ENCODE data around the gene ZNF195. TPM values are rescaled to one million over a fixed set of nuclear protein-coding genes. Genes with fewer than 3 reads are reported as not detected.
"Not testable (repeated sequence)": the region's sequence is repeated elsewhere in the genome, so short reads cannot be mapped to it uniquely, and the experiment has no call there.

Gene ZNF195
- total RNA-seq, 2 donors from 2014 or later, result 7.8 to 9.6 TPM

DNA sequence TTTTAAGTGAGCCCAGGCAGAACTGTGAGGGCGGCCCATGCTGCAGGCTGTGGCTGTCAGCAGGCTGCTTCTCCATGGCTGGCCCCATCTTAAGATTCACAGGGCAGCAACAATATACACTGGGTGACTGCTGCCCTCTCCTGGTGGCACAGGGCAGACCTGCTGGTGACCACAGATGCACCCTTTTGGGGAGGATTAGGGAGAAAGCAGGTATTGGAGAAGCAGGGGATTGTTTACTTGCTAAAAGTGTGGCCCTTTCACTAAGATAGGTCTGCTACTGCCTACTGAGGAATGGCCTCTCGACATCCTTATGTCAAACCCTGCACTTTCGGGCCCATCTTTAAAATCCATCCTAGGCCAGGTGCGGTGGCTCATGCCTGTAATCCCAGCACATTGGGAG, 38.1 kb upstream of the ZNF195 start:
- not testable (repeated sequence) for H3K9me3 ChIP-seq; H3K27me3 ChIP-seq; H3K27ac ChIP-seq; DNase-seq (ENCODE audit: low spot score); H3K36me3 ChIP-seq; H3K4me1 ChIP-seq; H3K4me3 ChIP-seq
- TF ChIP-seq, protein P1, sequence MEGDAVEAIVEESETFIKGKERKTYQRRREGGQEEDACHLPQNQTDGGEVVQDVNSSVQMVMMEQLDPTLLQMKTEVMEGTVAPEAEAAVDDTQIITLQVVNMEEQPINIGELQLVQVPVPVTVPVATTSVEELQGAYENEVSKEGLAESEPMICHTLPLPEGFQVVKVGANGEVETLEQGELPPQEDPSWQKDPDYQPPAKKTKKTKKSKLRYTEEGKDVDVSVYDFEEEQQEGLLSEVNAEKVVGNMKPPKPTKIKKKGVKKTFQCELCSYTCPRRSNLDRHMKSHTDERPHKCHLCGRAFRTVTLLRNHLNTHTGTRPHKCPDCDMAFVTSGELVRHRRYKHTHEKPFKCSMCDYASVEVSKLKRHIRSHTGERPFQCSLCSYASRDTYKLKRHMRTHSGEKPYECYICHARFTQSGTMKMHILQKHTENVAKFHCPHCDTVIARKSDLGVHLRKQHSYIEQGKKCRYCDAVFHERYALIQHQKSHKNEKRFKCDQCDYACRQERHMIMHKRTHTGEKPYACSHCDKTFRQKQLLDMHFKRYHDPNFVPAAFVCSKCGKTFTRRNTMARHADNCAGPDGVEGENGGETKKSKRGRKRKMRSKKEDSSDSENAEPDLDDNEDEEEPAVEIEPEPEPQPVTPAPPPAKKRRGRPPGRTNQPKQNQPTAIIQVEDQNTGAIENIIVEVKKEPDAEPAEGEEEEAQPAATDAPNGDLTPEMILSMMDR (IDR thresholded peaks at IDR 0.05), result peak in 1 of 2 donors; percentile 63

DNA sequence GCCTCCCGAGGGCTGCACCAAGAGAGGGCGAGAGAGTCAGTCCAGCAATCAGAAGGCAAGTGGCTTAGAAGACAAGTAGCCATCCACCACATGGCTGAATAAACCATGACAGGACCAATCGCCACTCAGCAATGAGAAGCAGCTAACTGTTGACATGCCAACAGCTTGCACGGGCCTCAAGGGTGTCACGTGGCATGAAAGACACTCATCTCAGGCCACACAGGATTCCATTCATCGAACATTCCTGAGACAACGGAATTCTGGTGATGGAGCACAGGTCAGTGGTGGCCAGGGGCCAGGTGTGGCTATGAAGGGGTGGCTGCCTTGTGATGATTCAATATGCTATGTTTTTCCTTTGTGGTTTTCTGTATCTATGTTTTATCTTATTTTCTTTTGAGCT, 36.4 kb upstream of the ZNF195 start:
- H3K4me3 ChIP-seq; H3K27me3 ChIP-seq; H3K27ac ChIP-seq; DNase-seq (ENCODE audit: low spot score); H3K36me3 ChIP-seq; H3K9me3 ChIP-seq; H3K4me1 ChIP-seq: not testable (repeated sequence)

DNA sequence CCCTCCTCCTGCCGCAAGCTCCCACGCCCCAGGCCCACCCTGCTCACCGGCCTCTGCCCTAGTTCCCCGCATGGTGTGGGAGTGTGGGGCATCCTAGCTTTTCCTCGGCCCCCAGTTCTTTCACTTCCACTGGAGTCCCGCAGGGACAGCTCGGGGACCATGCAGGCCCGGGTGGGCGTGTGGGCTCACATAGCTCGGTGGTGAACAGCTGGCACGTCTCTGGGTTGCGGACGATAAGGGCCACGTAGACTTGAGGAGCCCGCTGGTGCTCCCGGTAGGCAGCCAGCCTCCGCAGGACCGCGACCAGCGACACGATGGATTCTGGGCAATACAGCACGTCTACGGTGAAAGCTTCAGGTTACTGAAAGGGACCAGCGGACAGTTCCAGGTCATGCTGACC, 34.7 kb upstream of the ZNF195 start:
- not testable (repeated sequence) for H3K4me1 ChIP-seq; H3K36me3 ChIP-seq; H3K9me3 ChIP-seq; H3K27ac ChIP-seq; DNase-seq (ENCODE audit: low spot score); H3K4me3 ChIP-seq; H3K27me3 ChIP-seq

DNA sequence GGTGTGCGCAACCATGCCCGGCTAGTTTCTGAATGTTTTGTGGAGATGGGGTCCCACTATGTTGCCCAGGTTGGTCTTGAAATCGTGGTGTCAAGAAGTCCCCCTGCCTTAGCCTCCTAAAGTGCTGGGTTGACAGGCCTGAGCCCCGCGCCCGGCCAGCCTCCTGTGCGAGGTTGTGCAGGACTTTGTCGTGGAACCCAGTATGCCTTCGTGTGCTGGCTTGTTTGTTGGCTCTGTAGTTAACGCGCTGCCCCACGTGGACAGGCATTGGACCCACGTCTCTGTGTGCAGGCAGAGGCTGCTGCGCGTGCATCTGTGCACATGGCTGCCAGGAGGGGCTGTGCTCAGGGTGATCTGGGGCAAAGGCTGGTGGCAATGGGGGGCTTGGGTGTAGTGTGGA, 33.9 kb upstream of the ZNF195 start:
- DNase-seq (ENCODE audit: low spot score), result no peak
- Histone ChIP-seq H3K4me3 (no peak overlapping the region), H3K9me3 (no peaks in the 10 kb centered on the region), H3K36me3 (no peaks in the 10 kb centered on the region), H3K27ac (no peak overlapping the region), H3K27me3 (no peaks in the 10 kb centered on the region), H3K4me1 (no peaks in the 10 kb centered on the region)
- TF ChIP-seq, protein P1 (IDR thresholded peaks at IDR 0.05), result no peak

DNA sequence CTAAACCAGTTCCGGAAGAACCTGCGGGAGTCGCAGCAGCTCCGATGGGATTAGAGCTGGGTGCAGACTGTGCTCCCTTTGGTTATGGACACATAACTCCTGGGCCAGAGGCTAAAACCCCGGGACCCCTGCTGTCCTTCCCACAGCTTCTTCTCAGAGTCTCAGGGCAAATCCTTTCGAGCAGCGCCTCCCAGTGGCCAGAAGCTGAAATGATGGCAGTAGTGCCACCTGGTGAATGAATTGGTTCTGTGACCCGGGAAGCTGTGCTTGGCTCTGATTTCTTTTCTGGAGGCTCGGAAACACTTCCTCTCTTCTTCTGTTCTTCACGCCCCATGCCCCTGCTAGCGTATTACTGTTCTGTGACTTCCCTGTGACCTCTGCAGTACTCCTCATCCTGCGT, 29.8 kb upstream of the ZNF195 start:
- not testable (repeated sequence) for H3K4me3 ChIP-seq, H3K9me3 ChIP-seq, H3K27ac ChIP-seq, H3K36me3 ChIP-seq, H3K4me1 ChIP-seq, H3K27me3 ChIP-seq
- TF ChIP-seq, protein P1 (IDR thresholded peaks at IDR 0.05), result peak; percentile 69 to 78
- DNase-seq (ENCODE audit: low spot score), result peak; percentile 69

DNA sequence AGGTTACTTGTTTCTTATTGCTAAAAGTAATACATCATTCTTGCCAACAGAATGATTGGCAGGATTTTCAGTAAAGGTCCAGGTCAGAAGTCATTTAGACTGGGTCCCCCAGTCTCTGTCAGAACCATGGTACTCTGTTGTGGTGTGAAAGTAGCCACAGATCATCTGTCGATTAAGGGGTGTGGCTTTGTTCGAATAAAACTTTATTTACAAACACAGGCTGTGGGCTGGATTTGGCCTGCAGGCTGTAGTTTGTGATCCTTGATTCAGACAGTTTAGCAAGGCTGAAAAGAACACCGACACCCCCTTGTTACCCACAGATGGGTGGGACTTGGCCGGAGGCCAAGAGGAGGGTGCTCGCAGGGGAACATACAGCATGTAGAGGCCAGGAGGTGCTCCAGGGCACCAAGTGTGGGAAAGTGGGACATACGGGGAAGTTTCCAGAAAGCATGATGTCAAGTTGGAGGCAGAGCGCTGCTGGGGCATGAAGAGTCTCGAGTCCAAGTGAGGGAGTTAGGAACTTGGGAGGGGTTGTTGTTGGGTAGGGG, 29.2 kb upstream of the ZNF195 start:
- not testable (repeated sequence) for H3K36me3 ChIP-seq; H3K27ac ChIP-seq; H3K9me3 ChIP-seq; DNase-seq (ENCODE audit: low spot score); H3K27me3 ChIP-seq; H3K4me3 ChIP-seq; H3K4me1 ChIP-seq

DNA sequence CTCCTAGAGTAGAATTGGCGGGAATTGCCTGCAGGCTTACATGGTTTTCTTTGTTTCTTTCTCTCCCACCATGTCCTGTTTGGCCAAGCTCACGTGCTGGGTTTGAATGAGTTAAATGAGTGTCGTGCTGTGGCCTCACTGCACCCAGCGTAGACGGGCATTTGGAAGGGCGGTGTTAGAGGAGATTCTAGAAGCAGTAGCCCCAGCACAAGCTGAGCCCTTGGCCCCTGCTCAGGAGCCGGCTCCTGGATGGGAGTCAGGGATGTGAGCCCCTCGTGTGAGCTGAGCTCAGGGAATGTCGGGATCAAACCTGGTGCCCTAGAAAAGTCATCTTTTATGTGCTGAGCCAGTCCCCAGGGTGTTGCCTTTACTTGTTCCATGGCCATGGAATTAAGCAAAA, 28.0 kb upstream of the ZNF195 start:
- H3K9me3 ChIP-seq; H3K27ac ChIP-seq; H3K27me3 ChIP-seq; H3K4me3 ChIP-seq; H3K36me3 ChIP-seq; H3K4me1 ChIP-seq; DNase-seq (ENCODE audit: low spot score): not testable (repeated sequence)

DNA sequence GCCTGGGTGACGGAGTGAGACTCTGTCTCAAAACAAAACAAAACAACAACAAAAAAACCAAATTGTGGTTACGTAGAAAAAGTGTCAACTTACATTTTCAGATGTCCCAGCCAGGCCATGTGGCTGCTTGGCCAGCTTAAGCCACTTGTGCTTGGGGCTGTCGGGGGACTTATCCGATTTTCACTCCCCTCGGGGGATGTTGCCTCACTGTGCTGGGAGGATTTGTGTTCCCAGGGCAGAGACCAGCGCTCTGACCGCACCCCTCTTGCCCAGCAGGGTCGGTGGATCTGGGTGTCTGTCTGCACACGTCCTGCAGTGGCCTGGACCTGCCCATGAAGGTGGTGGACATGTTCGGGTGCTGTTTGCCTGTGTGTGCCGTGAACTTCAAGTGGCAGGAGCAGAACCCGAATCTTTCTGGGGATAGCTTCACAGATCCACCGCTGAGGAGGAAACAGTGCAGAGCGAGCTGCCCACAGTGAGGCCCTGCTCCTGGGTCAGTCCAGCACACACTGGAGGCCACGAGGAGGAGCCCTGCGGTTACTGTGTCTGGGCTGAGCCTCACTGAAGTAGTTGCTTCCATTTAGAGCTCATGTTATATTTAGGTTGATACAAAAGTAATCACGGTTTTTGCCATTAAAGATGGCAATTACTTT, 27.4 kb upstream of the ZNF195 start:
- DNase-seq (ENCODE audit: low spot score); H3K27ac ChIP-seq; H3K36me3 ChIP-seq; H3K4me1 ChIP-seq; H3K4me3 ChIP-seq; H3K27me3 ChIP-seq; H3K9me3 ChIP-seq: not testable (repeated sequence)

DNA sequence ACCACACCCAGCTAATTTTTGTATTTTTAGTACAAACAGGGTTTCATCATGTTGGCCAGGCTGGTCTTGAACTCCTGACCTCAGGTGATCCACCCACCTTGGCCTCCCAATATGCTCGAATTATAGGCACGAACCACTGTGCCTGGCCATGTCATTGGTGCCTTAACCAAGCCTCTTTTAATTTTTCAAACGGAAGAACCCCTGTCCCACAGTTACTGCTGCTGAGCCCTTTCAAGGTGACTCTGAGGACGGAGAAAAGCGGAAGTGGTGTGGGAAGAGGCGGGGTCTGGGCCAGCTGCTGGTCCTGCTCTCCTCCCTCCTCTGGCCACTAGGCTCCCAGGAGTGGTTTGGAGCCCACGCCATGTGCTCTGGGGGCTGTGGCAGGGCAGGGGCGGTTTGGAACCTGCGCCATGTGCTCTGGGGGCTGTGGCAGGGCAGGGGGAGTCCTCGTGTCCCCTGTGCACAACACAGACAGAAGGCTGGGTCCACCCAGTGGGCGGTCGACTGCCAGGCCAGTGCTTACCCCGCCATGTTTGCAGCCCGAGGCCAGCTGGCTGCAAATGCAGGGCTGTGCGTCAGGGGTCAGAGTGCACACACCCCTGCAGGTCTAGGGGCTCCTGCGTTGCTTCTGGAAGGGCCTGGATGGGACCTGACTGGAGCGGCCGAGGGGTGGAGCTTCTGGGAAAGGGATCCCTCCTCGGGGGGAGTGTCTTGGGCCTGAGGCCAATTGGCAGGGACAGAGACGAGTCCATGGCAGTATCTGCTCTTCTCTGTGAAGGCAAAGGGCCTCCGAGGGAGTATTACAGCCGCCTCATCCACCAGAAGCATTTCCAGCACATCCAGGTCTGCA, 25.4 kb upstream of the ZNF195 start:
- H3K27ac ChIP-seq; H3K27me3 ChIP-seq; H3K9me3 ChIP-seq; H3K4me3 ChIP-seq; H3K36me3 ChIP-seq; H3K4me1 ChIP-seq; DNase-seq (ENCODE audit: low spot score): not testable (repeated sequence)

DNA sequence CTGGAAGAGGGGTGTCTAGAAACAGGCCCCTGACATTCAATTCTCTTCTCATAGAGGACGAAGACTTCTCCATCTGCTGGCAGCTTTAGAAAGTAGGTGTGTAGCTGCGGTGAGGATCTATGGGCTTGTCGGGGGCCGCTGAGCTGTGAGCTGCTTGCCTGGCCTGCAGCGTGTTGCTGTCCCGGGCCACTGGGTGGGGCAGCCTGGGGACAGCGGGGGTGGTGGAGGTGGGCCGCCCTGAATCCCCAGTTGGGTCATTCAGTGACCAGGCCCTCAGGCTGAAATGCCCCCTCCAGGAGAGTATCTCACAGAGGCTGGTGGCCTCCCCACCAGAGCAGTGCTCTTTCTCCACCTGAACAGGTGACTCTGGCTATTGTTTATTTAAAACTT, 23.9 kb upstream of the ZNF195 start:
- not testable (repeated sequence) for H3K4me1 ChIP-seq; H3K36me3 ChIP-seq; H3K27ac ChIP-seq; H3K27me3 ChIP-seq; DNase-seq (ENCODE audit: low spot score); H3K4me3 ChIP-seq; H3K9me3 ChIP-seq

DNA sequence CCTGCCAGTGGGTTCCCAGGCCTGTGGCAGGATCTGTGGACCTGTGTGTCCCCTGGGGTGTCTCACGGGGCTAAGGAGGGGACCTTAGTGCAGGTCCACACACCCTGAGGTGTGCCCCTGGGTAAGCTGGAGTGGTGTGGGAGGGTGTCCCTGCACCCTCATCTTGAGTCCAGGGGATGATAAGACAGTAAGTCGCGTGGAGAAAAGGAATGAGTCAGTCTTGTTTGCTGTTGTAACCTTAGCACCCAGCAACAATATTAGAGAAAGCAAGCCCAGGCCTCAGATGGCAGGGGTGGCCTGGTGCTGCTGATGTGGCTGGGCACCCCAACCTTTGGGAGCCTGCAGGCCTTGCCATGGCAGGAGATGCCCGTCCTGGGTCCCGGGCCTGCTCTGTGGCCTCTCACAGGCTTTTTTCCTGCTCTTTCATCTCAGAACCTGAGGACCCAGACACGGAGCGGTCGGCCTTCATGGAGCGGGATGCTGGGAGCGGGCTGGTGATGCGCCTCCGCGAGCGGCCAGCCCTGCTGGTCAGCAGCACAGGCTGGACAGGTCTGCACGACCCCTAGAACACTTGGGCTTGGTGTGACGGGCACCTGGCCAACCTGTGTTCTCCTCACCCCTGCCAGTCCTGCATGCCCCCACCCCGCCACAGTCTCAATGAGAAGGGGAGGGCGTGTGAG, 23.4 kb upstream of the ZNF195 start:
- H3K4me1 ChIP-seq; H3K9me3 ChIP-seq; H3K36me3 ChIP-seq; H3K27me3 ChIP-seq; DNase-seq (ENCODE audit: low spot score); H3K27ac ChIP-seq; H3K4me3 ChIP-seq: not testable (repeated sequence)

Data from right atrium auricular region (tissue), 2 donors.